Left ventricle myocardium superior (tissue), 1 donor: Measurements from ENCODE around the gene SUN2. TPM values are rescaled to one million over a fixed set of nuclear protein-coding genes. Genes with fewer than 3 reads are reported as not detected.
"Not testable (repeated sequence)": the region's sequence is repeated elsewhere in the genome, so short reads cannot be mapped to it uniquely, and the experiment has no call there.

Experiments used
- ATAC-seq: fragments of 200-7000 bp; cut with Tn5 transposase; one replicate; pipeline ENCODE4 v1.9.1; 2020; ENCODE audit warnings: mild to moderate bottlenecking, moderate library complexity
- DNase-seq: peaks from one replicate; pipeline ENCODE4 v3.0.0-alpha.2; 2020
- intact Hi-C: fragments of 100-400 bp; cut with micrococcal nuclease; formaldehyde crosslinking; loops from one replicate; pipeline ENCODE4 v1.11.0; 2022
- long read RNA-seq: library from polyadenylated mRNA; unstranded; transcript quantifications from one replicate; pipeline ENCODE4 v2.0.0, GENCODE V29; 2021
- total RNA-seq: library from RNA; stranded (reverse); fragmentation: NEBNext Ultra II Directional; extraction: Animal tissue kit (Norgen Biotek cat#: 25700); gene quantifications from one replicate; pipeline ENCODE4 v1.2.1, GENCODE V29; 2021
- donor health status: DM: no; HTN: yes; CAD: no; lungs with severe emphysema.

SUN2 gene, protein sequence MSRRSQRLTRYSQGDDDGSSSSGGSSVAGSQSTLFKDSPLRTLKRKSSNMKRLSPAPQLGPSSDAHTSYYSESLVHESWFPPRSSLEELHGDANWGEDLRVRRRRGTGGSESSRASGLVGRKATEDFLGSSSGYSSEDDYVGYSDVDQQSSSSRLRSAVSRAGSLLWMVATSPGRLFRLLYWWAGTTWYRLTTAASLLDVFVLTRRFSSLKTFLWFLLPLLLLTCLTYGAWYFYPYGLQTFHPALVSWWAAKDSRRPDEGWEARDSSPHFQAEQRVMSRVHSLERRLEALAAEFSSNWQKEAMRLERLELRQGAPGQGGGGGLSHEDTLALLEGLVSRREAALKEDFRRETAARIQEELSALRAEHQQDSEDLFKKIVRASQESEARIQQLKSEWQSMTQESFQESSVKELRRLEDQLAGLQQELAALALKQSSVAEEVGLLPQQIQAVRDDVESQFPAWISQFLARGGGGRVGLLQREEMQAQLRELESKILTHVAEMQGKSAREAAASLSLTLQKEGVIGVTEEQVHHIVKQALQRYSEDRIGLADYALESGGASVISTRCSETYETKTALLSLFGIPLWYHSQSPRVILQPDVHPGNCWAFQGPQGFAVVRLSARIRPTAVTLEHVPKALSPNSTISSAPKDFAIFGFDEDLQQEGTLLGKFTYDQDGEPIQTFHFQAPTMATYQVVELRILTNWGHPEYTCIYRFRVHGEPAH
- total RNA-seq = 109 TPM
- long read RNA-seq, full-length matches to known transcripts = 1 of 341 reads
- long read RNA-seq, partial matches to known transcripts = 75 of 341 reads
- long read RNA-seq, other reads (novel, unspliced or antisense) = 265 of 341 reads

- ATAC-seq = peak; percentile 82
- DNase-seq = peak; percentile 98
- intact Hi-C loops = no loop called here
Measured at GRCh38 chr22:38755911-38756532, at the start of gene SUN2. Gene SUN2, minus strand, starts transcription at chr22:38755998. Its CDS starts 3,370 bp downstream, at chr22:38752628.

- ATAC-seq = peak; percentile 38
- DNase-seq, intact Hi-C loops: not testable (repeated sequence)
Measured at GRCh38 chr22:38805041-38805593, 49.3 kb upstream of the SUN2 start.

DNA sequence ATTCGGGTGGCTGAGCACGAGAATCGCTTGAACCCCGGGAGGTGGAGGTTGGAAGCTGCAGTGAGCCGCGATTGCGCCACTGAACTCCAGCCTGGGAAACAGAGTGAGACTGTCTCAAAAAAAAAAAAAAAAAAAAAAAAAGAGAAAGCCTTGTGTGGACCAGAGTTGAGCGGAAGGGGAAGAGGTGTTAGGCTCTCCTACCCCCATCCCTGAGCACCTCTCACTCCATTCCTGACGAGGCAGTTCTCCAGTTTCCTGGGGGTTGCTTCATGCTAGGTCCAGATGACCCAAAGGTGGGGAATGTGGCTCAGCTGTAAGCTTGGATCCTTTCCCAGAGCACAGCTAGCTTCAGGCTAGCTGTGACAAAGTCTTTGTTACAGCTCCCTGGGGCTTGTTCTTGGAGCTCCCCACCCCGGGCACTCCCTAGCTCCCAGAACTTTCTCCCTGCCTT, 46.9 kb upstream of the SUN2 start:
- ATAC-seq (peak; percentile 91), DNase-seq (peak; percentile 44)
- intact Hi-C loops = no loop called here

DNA sequence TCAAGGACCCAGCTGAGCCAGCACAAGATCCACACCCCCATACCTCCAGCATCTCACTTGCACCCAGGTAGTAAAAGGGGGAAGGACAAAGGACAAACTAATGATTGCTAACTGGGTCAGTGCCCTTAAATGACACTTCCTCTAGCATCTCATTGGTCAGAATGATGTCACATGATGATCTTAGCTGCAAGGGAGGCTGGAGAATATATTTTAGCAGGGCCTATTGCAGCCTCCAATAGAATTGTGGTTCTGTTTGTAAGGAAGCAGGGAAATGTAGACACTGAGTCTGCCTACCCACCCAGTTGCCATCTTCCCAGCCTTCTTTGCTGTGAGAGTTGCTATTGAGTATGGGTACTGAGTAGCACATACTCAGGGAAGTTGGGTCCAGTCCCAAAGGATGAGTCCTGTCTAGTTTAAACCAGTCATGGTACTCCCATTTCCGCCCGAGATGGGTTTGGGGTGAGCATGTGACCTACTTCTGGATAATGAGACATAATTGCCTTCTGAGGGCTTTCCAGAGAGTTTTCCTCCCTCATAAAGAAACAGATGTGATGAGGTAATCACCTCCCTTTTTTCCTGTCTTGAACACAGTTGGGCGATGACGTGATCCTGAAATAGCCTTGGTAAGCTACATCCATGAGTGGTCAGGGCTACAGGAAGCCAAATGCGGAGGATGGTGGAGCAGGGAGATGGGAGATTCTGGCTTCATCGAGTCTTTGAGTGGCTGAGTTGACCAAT, 43.6 kb upstream of the SUN2 start:
- no peak for ATAC-seq
- no peak for DNase-seq
- intact Hi-C loops = no loop called here

DNA sequence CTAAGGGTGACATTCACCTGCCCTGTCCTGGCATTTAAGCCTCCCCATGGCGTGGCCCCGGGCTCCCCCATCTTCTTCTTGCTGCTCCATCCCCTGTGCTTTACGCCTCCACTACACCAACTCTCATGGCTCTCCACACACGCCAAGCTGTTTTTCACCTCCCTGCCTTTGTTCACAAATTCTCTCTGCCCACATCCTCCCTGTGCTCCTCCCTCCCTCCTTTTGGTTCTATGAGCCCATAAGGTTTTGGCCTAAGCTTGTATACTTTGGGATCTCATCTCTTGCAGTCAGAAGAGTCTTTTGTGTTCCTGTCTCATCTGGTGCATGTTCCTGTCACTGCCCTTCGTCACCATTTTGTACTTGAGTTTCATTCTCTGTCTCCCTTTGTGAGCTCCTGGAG, 42.7 kb upstream of the SUN2 start:
- DNase-seq (no peak), ATAC-seq (no peak)
- intact Hi-C loops = no loop called here

- no peak for DNase-seq
- ATAC-seq = no peak
- intact Hi-C loops = no loop called here
Measured at GRCh38 chr22:38796262-38796957, 40.6 kb upstream of the SUN2 start.

DNA sequence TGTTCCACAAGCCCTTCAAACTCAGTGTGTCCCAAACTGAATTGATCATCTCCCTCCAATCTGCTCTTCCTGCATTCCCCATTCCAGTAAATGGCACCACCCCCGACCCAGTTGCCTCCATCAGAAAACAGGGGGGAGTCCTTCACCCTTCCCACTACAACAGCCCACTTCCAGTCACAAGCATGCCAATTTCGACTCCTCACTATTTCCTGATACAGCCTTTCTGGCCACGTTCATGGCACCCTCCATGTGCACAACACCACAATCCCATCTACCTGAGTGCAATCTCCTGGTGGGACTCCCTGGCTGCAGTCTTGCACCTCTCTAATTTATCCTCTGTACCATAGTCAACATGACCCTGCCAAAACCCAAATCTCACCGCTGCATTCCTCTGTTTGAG, 39.8 kb upstream of the SUN2 start:
- intact Hi-C loops = no loop called here
- ATAC-seq = no peak
- DNase-seq = no peak

DNA sequence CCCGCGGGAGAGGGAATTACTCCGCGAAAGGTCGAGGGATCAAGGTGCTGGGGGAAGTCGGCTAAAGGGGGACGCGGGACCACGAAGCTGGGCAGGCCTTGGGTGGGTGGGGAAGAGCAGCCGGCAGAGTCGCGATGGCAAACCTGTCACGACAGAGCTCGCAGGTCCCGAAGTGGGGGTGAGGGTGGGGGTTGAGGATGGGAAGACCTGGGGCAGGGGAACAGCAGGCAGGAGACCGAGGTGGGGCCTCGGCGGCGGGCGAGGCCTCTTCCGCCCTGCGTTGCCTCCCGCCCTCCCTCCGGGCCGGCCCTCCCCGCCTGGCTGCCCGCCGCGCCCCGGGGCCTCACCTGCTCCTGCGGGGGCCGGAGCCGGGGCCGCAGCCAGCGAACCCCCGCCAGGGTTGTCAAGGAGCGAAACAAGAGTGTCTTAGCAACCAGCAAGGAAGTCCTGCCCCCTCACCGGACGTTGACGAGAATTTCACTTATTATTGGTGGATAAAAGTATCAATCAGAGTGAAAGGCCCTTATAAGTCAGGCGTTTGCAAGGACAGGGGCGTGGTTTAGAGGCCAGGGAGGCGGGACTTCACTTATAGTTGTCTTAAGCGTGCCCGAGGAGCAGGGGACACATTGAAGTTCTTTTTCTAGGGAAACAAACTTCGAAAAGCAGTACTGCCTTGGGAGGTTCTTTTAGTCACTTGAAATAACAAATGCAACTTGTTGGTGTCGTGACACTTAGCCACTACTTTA, 38.1 kb upstream of the SUN2 start, which contains the start of gene DNAL4:
Gene DNAL4 (minus strand): TSS at position 423 of the 746 bp plus-strand sequence. CDS start 11,412 bp downstream, outside the sequence.
- ATAC-seq (peak; percentile 97), DNase-seq (peak; percentile 93)
- intact Hi-C loops = no loop called here

DNA sequence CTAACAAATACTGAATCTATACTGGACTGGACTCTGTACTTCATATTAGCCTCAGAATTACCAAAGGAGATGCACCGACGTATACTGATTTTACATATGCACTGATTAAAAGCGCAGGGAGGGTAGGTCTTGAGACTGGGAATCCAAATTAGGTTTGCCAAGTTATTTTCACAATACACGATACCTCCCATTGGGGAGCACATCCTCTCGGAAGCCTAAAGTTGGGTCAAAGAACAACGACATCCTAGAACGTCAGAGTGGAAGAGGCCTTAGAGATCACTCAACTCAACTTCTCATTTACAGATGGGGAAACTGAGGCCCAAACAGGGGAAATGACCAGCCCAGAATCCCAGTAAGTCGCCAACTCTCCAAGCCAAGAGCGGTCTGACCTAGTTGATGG, 37.5 kb upstream of the SUN2 start:
- no peak for ATAC-seq
- intact Hi-C loops = no loop called here
- no peak for DNase-seq

GRCh38 chr22:38792833-38793232, 37.0 kb upstream of the SUN2 start:
- intact Hi-C loops = no loop called here
- DNase-seq (no peak), ATAC-seq (no peak)

- ATAC-seq (no peak), DNase-seq (no peak)
- intact Hi-C loops = no loop called here
Measured at GRCh38 chr22:38789606-38790005, 33.8 kb upstream of the SUN2 start.

DNA sequence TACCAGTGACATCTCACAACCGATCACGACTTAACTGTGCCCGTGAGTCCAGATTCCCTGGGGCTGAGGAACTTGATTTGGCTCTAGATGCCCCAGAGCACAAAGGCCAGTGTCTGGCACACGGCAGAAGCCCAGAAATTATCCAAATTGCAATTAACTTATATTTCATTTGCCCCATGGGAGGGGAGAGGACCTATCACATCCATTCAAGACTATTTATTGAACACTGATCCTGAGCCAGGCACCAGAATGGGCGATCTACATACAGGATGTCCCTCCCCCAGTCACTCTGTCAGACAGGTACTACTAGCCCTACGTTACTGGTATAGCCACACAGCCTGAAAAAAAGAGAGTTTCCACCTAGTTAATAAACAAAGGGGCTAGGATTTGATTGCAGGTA, 33.0 kb upstream of the SUN2 start:
- DNase-seq (no peak), ATAC-seq (no peak)
- intact Hi-C loops = no loop called here

DNA sequence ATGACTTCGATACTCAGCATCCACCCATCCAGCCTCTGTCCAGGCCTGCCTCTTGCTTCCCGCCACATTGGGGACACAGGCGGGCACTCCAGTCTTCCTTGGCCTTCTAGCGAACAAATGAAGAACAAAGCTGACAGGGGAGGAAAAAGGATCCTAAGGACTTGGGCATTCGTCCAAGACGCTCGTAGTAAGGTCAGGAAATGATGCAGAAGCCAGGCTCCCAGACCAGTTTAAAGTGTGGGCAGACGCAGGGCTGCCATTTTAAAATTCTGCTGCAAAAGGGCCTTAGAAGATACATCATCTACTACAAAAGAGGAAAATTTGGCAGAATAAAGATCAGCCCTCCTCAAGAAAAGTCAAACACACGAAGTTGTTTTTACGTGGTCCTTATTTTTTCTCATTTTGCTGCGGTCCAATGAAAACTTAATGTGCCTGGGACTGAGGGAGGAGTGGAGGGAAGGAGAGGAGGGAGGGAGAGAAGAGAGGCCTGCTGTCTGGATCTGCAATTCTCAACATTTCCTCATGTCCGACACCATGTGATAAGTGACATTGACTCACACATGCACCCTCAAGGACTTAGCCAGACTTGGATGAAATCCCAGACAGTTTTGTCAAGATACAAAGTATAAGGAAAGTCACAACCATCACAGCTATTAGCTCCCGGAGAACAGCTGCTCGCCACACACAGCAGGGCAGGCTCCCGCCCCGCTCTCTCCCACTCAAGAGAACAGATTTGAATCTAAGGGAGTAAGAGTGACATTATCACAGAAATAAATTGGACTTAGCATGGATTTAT, 32.4 kb upstream of the SUN2 start:
- peak; percentile 70 for DNase-seq
- intact Hi-C loops = no loop called here
- ATAC-seq = peak; percentile 80

DNA sequence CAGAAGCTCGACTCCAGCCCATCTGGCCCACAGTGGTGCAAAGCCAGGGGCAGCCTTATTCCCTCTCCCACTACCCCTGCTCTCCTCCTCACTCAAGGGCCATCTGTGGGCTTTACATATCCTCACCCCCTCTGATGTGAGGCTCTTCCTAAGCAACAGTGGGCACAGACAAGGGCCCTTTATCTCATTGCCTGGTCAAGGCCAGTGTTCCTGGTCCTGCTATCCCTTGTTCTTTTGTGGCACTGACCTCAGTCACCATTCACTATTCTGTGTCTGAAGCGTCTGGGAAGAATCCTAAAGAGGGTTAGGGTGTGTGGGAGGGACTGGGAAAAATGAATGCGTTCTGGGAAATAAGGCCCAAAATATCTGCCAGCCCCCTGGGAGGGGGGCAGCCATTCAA, 30.8 kb upstream of the SUN2 start:
- intact Hi-C loops = no loop called here
- DNase-seq = no peak
- ATAC-seq = no peak

- intact Hi-C loops = no loop called here
- DNase-seq (no peak), ATAC-seq (no peak)
Measured at GRCh38 chr22:38784856-38785255, 29.1 kb upstream of the SUN2 start.

DNA sequence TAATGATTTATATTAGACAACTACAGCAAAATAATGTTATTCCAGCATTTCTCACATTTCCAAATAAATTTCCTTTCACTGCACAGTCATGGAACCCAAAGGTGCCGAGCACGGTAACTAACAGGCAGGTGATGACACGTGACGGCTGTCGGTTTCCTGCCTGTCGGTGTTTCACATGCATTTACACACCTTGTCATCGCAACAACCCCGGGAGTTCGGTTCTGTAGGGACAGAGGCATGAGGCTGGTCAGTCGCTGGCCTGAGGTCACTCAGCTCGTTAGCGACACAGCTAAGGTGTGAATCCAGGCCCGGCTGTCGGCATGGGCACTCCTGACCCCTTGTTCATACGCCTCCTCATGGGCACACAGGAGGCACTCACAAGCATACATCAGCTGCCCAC, 28.2 kb upstream of the SUN2 start:
- intact Hi-C loops = no loop called here
- no peak for ATAC-seq

DNA sequence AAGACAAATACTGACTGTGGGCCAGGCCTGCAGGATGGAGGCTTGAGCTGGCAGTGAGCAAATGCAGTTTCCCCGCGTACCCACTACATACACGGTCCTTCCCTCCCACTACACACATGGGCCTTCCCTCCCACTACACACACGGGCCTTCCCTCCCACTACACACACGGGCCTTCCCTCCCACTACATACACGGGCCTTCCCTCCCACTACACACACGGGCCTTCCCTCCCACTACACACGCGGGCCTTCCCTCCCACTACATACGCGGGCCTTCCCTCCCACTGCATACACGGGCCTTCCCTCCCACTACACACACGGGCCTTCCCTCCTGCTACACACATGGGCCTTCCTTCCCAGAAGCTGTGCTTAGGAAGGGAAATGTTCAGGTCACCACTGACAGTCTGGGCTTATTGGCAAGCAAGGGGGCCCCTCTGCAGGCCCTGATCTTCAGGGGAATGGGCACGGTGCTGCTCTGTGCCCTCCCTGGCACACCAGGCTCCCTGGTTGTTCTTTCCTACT, 27.4 kb upstream of the SUN2 start:
- DNase-seq (no peak), ATAC-seq (no peak)
- intact Hi-C loops = no loop called here

More for the DNA sequence above, 28.2 kb upstream of the SUN2 start:
- DNase-seq = no peak
